ENCODE results near the gene ISL2. TPM values are rescaled to one million over a fixed set of nuclear protein-coding genes. Genes with fewer than 3 reads are reported as not detected.

The ISL2 gene
- total and polyA plus RNA-seq, 2 of the 4 experiments (the other 2 are of a cell fraction), result 1.3 to 3.6 TPM

GRCh38 chr15:76333309-76333708 lies 3.3 kb upstream of the ISL2 start:
- Histone ChIP-seq H4K5ac (ENCODE audit: low read depth, low read length) (no peak overlapping the region), H3K56ac (ENCODE audit: extremely low read depth, insufficient read depth, low read length) (no peak overlapping the region), H3K23ac (ENCODE audit: low read depth, low read length) (no peak overlapping the region), H3K4me1 (ENCODE audit: control insufficient read depth, insufficient read depth, low read length) (peaks cover 6% of the 10 kb centered on the region), H3K9me3 (ENCODE audit: control insufficient read depth, insufficient read depth, low read length) (no peaks in the 10 kb centered on the region), H4K91ac (ENCODE audit: insufficient read depth, low read depth, low read length) (no peak overlapping the region), H2BK5ac (ENCODE audit: low read depth, low read length, poor library complexity, severe bottlenecking) (no peak overlapping the region), H2BK15ac (ENCODE audit: low read depth, low read length) (no peak overlapping the region), H3K4me2 (ENCODE audit: low read depth, low read length) (no peak overlapping the region), H2BK20ac (ENCODE audit: low read depth, low read length) (no peak overlapping the region), H2BK120ac (ENCODE audit: low read depth, low read length) (no peak overlapping the region), H3K9me1 (ENCODE audit: insufficient read depth, low read length) (peaks cover 3% of the 10 kb centered on the region; the same call in 1 of the 2 replicates), H4K20me1 (ENCODE audit: insufficient read depth, low read length) (no peaks in the 10 kb centered on the region; the same call in 1 of the 2 replicates), H3K14ac (replicated peaks; ENCODE audit: low read depth, low read length) (no peak overlapping the region), H3K27me3 (ENCODE audit: control insufficient read depth, insufficient read depth, low read length) (no peaks in the 10 kb centered on the region), H2AK5ac (ENCODE audit: low read depth, low read length) (no peak overlapping the region), H3K36me3 (ENCODE audit: control insufficient read depth, insufficient read depth, low read length) (peaks cover 1% of the 10 kb centered on the region; the same call in 1 of the 2 replicates), H3K18ac (ENCODE audit: low read depth, low read length) (no peak overlapping the region), H3K27ac (ENCODE audit: insufficient read depth, low read length) (no peak overlapping the region), H2AFZ (replicated peaks; ENCODE audit: low read length, poor library complexity) (no peak overlapping the region), H3K9ac (ENCODE audit: low read depth, low read length) (no peak overlapping the region), H3K4me3 (ENCODE audit: insufficient read depth, low read depth, low read length) (no peak overlapping the region), H3K79me1 (ENCODE audit: low read depth in 1 of 2, low read length in 2 of 2) (peaks cover 0 to 7% of the 10 kb centered on the region in 2 experiments; a peak in 2 of 4 replicates), H2AK9ac (replicated peaks; ENCODE audit: low read depth, low read length, poor library complexity) (no peak overlapping the region), H4K8ac (ENCODE audit: low read depth in 2 of 2, low read length in 2 of 2) (no peak overlapping the region), H3K4ac (ENCODE audit: low read depth, low read length) (no peak overlapping the region)
- ChIA-PET CTCF (no interaction called here), POLR2A (ENCODE audit: unreplicated experiment) (no interaction called here)
- ATAC-seq (ENCODE audit: low read depth) (no peak), DNase-seq (no peak)
- in situ Hi-C loops (cut with MboI; ENCODE audit: low sequenced_read_pairs), result loop anchor here (5.0 kb wide), 1 partner anchor 136 kb away; no protein-coding TSS in a partner anchor
- no TSS peak for BruUV-seq (replicated peaks)
- dilution Hi-C loops (cut with HindIII; ENCODE audit: low sequenced_read_pairs, unreplicated experiment), result no loop called here
- intact Hi-C loops (cut with micrococcal nuclease), result no loop called here
- no CpG with 5 or more reads among the region's 1 CpG for WGBS, 2 experiments (ENCODE audit: extremely low coverage in 2 of 2, insufficient read length in 1 of 2)
- no peak for TF ChIP-seq CTCF (conservative IDR thresholded peaks at IDR 0.05; ENCODE audit: low read depth, low read length)
- TF ChIP-seq MAFK (IDR thresholded peaks at IDR 0.05; ENCODE audit: low read depth, low read length), result no peak
- no peak for TF ChIP-seq FOS (IDR thresholded peaks at IDR 0.05; ENCODE audit: low read depth, low read length)
- no peak for TF ChIP-seq MXI1 (IDR thresholded peaks at IDR 0.05; ENCODE audit: borderline replicate concordance, low read depth, low read length)
- no peak for TF ChIP-seq MAZ (IDR thresholded peaks at IDR 0.05; ENCODE audit: borderline replicate concordance, low read depth, low read length)
- TF ChIP-seq POLR2A (IDR thresholded peaks at IDR 0.05; ENCODE audit: low read depth, low read length), result no peak
- TF ChIP-seq RAD21 (IDR thresholded peaks at IDR 0.05; ENCODE audit: low read length), result no peak
- TF ChIP-seq RCOR1 (IDR thresholded peaks at IDR 0.05; ENCODE audit: insufficient replicate concordance, low read length), result no peak
- TF ChIP-seq SMC3 (IDR thresholded peaks at IDR 0.05; ENCODE audit: low read depth, low read length), result no peak
- TF ChIP-seq USF2 (IDR thresholded peaks at IDR 0.05; ENCODE audit: low read depth, low read length), result no peak
- no peak for TF ChIP-seq CEBPB (IDR thresholded peaks at IDR 0.05; ENCODE audit: low read depth, low read length)
- TF ChIP-seq RFX5 (IDR thresholded peaks at IDR 0.05; ENCODE audit: low read depth, low read length), result no peak
- no peak for TF ChIP-seq CHD1 (IDR thresholded peaks at IDR 0.05; ENCODE audit: low read depth, low read length)
- TF ChIP-seq NFE2L2 (IDR thresholded peaks at IDR 0.05; ENCODE audit: low read depth, low read length), result no peak
- TF ChIP-seq ELK1 (IDR thresholded peaks at IDR 0.05; ENCODE audit: borderline replicate concordance, low read depth, low read length), result no peak
- no peak for TF ChIP-seq BHLHE40 (IDR thresholded peaks at IDR 0.05; ENCODE audit: low read depth, low read length)
